ENCODE measurements around the gene PRPSAP1.
"Not testable (repeated sequence)": the region's sequence is repeated elsewhere in the genome, so short reads cannot be mapped to it uniquely, and the experiment has no call there.

The PRPSAP1 gene

GRCh38 chr17:76382803-76383545 is 29.3 kb upstream of the PRPSAP1 start:
- DNase-seq (ENCODE audit: low spot score) = peak; percentile 76

- DNase-seq (ENCODE audit: low spot score) = no peak
These were observed 28.7 kb upstream of the PRPSAP1 start for GRCh38 chr17:76382351-76382802.

GRCh38 chr17:76381633-76382350 is 28.1 kb upstream of the PRPSAP1 start:
- no peak for DNase-seq (ENCODE audit: low spot score)

- no peak for DNase-seq (ENCODE audit: low spot score)
These were observed 26.1 kb upstream of the PRPSAP1 start for GRCh38 chr17:76379646-76380376.

- DNase-seq (ENCODE audit: low spot score) = no peak
These were observed 25.5 kb upstream of the PRPSAP1 start for GRCh38 chr17:76379275-76379641.

GRCh38 chr17:76378548-76379274 is 25.0 kb upstream of the PRPSAP1 start:
- no peak for DNase-seq (ENCODE audit: low spot score)

GRCh38 chr17:76376318-76377133 is 22.8 kb upstream of the PRPSAP1 start:
- no peak for DNase-seq (ENCODE audit: low spot score)

GRCh38 chr17:76371656-76372628 is 18.2 kb upstream of the PRPSAP1 start:
- DNase-seq (ENCODE audit: low spot score) = peak; percentile 87

- peak; percentile 98 for DNase-seq (ENCODE audit: low spot score)
These were observed 16.7 kb upstream of the PRPSAP1 start for GRCh38 chr17:76370261-76370993.

GRCh38 chr17:76369804-76370203 is 16.1 kb upstream of the PRPSAP1 start:
- no peak for DNase-seq (ENCODE audit: low spot score)

- no peak for DNase-seq (ENCODE audit: low spot score)
These were observed 15.7 kb upstream of the PRPSAP1 start for GRCh38 chr17:76369379-76369778.

- DNase-seq (ENCODE audit: low spot score) = no peak
These were observed 14.8 kb upstream of the PRPSAP1 start for GRCh38 chr17:76368545-76368944.

- DNase-seq (ENCODE audit: low spot score) = no peak
These were observed 13.9 kb upstream of the PRPSAP1 start for GRCh38 chr17:76367642-76368041.

- DNase-seq (ENCODE audit: low spot score) = no peak
These were observed 12.5 kb upstream of the PRPSAP1 start for GRCh38 chr17:76366247-76366646.

- DNase-seq (ENCODE audit: low spot score) = no peak
These were observed 11.7 kb upstream of the PRPSAP1 start for GRCh38 chr17:76365256-76365903.

GRCh38 chr17:76363107-76363842 is 9.6 kb upstream of the PRPSAP1 start:
- DNase-seq (ENCODE audit: low spot score) = no peak

- no peak for DNase-seq (ENCODE audit: low spot score)
These were observed 6.7 kb upstream of the PRPSAP1 start for GRCh38 chr17:76360461-76360860.

GRCh38 chr17:76359776-76360175 is 6.1 kb upstream of the PRPSAP1 start:
- DNase-seq (ENCODE audit: low spot score) = not testable (repeated sequence)
